HepG2 (cell line): ENCODE measurements around the gene PTGIR. TPM values are rescaled to one million over a fixed set of nuclear protein-coding genes. Genes with fewer than 3 reads are reported as not detected.

ENCODE experiments used
- AGO1 ChIP-seq: fragments of 200-400 bp; formaldehyde crosslinking; IDR thresholded peaks from 2 replicates; pipeline ENCODE4 v1.6.1; 2017; ENCODE audit warnings: mild to moderate bottlenecking, low read depth, low read length, moderate library complexity; ENCODE audit not compliant: poor library complexity, severe bottlenecking
- ISL2 ChIP-seq: sonication (generic); formaldehyde crosslinking; IDR thresholded peaks from 2 replicates; pipeline ENCODE4 v1.5.0; 2020; ENCODE audit warnings: missing genetic modification reagents
- KLF16 ChIP-seq, 2 experiments: sonication (generic) in 1 of 2; formaldehyde crosslinking in 1 of 2; IDR thresholded peaks; 2 replicates each; pipeline versions ENCODE4 v1.6.1 to v1.8.0; 2016 to 2023; ENCODE audit warnings: missing genetic modification reagents in 2 of 2, missing compliant biosample characterization in 1 of 2
- POLR2A ChIP-seq, 2 experiments: IDR thresholded peaks; 2 replicates each; pipeline ENCODE4 v1.6.1; 2011; ENCODE audit warnings: low read depth in 2 of 2, low read length in 2 of 2, mild to moderate bottlenecking in 1 of 2, moderate library complexity in 1 of 2; ENCODE audit not compliant: insufficient read depth in 1 of 2
- POLR2AphosphoS5 ChIP-seq: IDR thresholded peaks from 2 replicates; pipeline ENCODE4 v1.6.1; 2012; ENCODE audit warnings: low read depth, low read length
- TEF ChIP-seq: sonication (generic); formaldehyde crosslinking; IDR thresholded peaks from 2 replicates; pipeline ENCODE4 v1.5.0; 2020; ENCODE audit warnings: missing genetic modification reagents
- ZBTB42 ChIP-seq: sonication (generic); formaldehyde crosslinking; IDR thresholded peaks from 2 replicates; pipeline ENCODE4 v1.5.0; 2020; ENCODE audit warnings: mild to moderate bottlenecking, missing genetic modification reagents
- ZBTB7A ChIP-seq: sonication (generic); formaldehyde crosslinking; IDR thresholded peaks from 2 replicates; pipeline ENCODE4 v1.8.0; 2022; ENCODE audit warnings: mild to moderate bottlenecking, missing genetic modification reagents
- ZBTB7B ChIP-seq: sonication (generic); formaldehyde crosslinking; IDR thresholded peaks from 2 replicates; pipeline ENCODE4 v1.4.0; 2020; ENCODE audit warnings: missing genetic modification reagents
- ZEB1 ChIP-seq: IDR thresholded peaks from 2 replicates; pipeline ENCODE4 v1.6.1; 2012; ENCODE audit warnings: mild to moderate bottlenecking, low read depth, inconsistent platforms; ENCODE audit not compliant: insufficient replicate concordance
- polyA plus RNA-seq, 8 experiments: library from polyadenylated mRNA; depleted of rRNA in 3 of 8; stranded (reverse) in 7 of 8; unstranded in 1 of 8; fragments of >200 nt; fragmentation: Illumina TruSeq in 4 of 8; extraction: Trizol in 4 of 8; gene quantifications; 2 replicates each; pipeline versions ENCODE4 v1.2.1 to v1.2.3, GENCODE V29; 2011 to 2016; ENCODE audit warnings: low read depth in 4 of 8, missing spikeins in 1 of 8, mixed read lengths in 1 of 8; ENCODE audit not compliant: insufficient read depth in 1 of 8
- total RNA-seq, 5 experiments: library from RNA; depleted of rRNA; stranded (reverse); fragments of >200 nt; fragmentation: Illumina TruSeq; extraction: Trizol; gene quantifications; 2 replicates each; pipeline ENCODE4 v1.2.3, GENCODE V29; 2016; ENCODE audit warnings: low read depth in 1 of 5
- TF ChIP-seq, protein P1 (sequence below): conservative IDR thresholded peaks from 2 replicates; pipeline ENCODE4 v1.6.1; 2018; ENCODE audit warnings: missing genetic modification reagents

The PTGIR gene
- total and polyA plus RNA-seq, 2 of the 13 experiments (the other 11 are each of a cell fraction or from before 2014, with no cell fraction given): not detected

GRCh38 chr19:46601318-46602224, 23.3 kb downstream of the PTGIR start, which contains the start of gene CALM3 (continued):
- TF ChIP-seq ZEB1: no peak
- peak; percentile 59; the same call in 1 of the 2 replicates for TF ChIP-seq POLR2AphosphoS5
- peak; percentile 53 to 82 for TF ChIP-seq POLR2A (IDR thresholded peaks at IDR 0.05; ENCODE audit: insufficient read depth in 1 of 2, low read depth in 2 of 2, low read length in 2 of 2)
- no peak for TF ChIP-seq ISL2 (CRISPR knock-in tag)
- TF ChIP-seq ZBTB7B (CRISPR knock-in tag): 0 out of 2 replicates have a peak, but pooled peaks have one; percentile 13
- TF ChIP-seq ZBTB42: peak; percentile 12; the same call in 1 of the 2 replicates
- TF ChIP-seq AGO1: peak; percentile 10
- TF ChIP-seq ZBTB7A (CRISPR knock-in tag): 0 out of 2 replicates have a peak, but pooled peaks have one; percentile 5
- TF ChIP-seq TEF: 0 out of 2 replicates have a peak, but pooled peaks have one; percentile 32
- TF ChIP-seq KLF16 (CRISPR knock-in tag; IDR thresholded peaks at IDR 0.05): peak in 1 of 2 experiments; percentile 1; a peak in 1 of 4 replicates
- TF ChIP-seq, protein P1, sequence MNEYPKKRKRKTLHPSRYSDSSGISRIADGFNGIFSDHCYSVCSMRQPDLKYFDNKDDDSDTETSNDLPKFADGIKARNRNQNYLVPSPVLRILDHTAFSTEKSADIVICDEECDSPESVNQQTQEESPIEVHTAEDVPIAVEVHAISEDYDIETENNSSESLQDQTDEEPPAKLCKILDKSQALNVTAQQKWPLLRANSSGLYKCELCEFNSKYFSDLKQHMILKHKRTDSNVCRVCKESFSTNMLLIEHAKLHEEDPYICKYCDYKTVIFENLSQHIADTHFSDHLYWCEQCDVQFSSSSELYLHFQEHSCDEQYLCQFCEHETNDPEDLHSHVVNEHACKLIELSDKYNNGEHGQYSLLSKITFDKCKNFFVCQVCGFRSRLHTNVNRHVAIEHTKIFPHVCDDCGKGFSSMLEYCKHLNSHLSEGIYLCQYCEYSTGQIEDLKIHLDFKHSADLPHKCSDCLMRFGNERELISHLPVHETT (CRISPR knock-in tag): 0 out of 2 replicates have a peak, but pooled peaks have one; percentile 3
